HepG2 (cell line): ENCODE results near the gene TUT4. TPM values are rescaled to one million over a fixed set of nuclear protein-coding genes. Genes with fewer than 3 reads are reported as not detected.

Experiments
- EP300 ChIP-seq, 3 experiments: sonication (generic) in 1 of 3; formaldehyde crosslinking in 1 of 3; IDR thresholded peaks; 2 replicates each; pipeline versions ENCODE4 v1.5.1 to v1.6.1; 2011 to 2020; ENCODE audit warnings: low read depth in 2 of 3, low read length in 2 of 3, borderline replicate concordance in 1 of 3, improper control_type of control experiment in 1 of 3, mild to moderate bottlenecking in 1 of 3, missing genetic modification reagents in 1 of 3, moderate library complexity in 1 of 3
- KLF11 ChIP-seq: IDR thresholded peaks from 2 replicates; pipeline ENCODE4 v1.6.1; 2016; ENCODE audit warnings: missing compliant biosample characterization
- KLF16 ChIP-seq, 2 experiments: sonication (generic) in 1 of 2; formaldehyde crosslinking in 1 of 2; IDR thresholded peaks; 2 replicates each; pipeline versions ENCODE4 v1.6.1 to v1.8.0; 2016 to 2023; ENCODE audit warnings: missing genetic modification reagents in 2 of 2, missing compliant biosample characterization in 1 of 2
- LCORL ChIP-seq, 2 experiments: fragments of 450-650 bp in 1 of 2; sonication (generic) in 1 of 2; formaldehyde crosslinking in 1 of 2; IDR thresholded peaks; 2 replicates each; pipeline versions ENCODE4 v1.5.0 to v1.6.1; 2017 to 2020; ENCODE audit warnings: antibody characterized with exemption in 1 of 2, missing genetic modification reagents in 1 of 2
- NCOR1 ChIP-seq: fragments of 200-600 bp; sonication (generic); IDR thresholded peaks from 2 replicates; pipeline ENCODE4 v1.7.0; 2017; ENCODE audit warnings: antibody characterized with exemption, low read length, borderline replicate concordance
- PRDM4 ChIP-seq: sonication (generic); formaldehyde crosslinking; IDR thresholded peaks from 2 replicates; pipeline ENCODE4 v1.9.0; 2021; ENCODE audit warnings: missing genetic modification reagents, borderline replicate concordance
- REST ChIP-seq, 2 experiments: IDR thresholded peaks; 2 replicates each; pipeline ENCODE4 v1.6.1; 2011 to 2012; ENCODE audit warnings: low read length in 2 of 2, borderline replicate concordance in 1 of 2, low read depth in 1 of 2, mild to moderate bottlenecking in 1 of 2, moderate library complexity in 1 of 2
- SMARCC2 ChIP-seq: fragments of 450-650 bp; IDR thresholded peaks from 2 replicates; pipeline ENCODE4 v1.6.1; 2017; ENCODE audit warnings: antibody characterized with exemption, mild to moderate bottlenecking
- ZBTB8A ChIP-seq: sonication (generic); formaldehyde crosslinking; IDR thresholded peaks from 2 replicates; pipeline ENCODE4 v1.4.0; 2020; ENCODE audit warnings: mild to moderate bottlenecking, low read depth, missing genetic modification reagents, borderline replicate concordance
- ZNF337 ChIP-seq: sonication (generic); formaldehyde crosslinking; IDR thresholded peaks from 2 replicates; pipeline ENCODE4 v1.5.1; 2020; ENCODE audit warnings: missing genetic modification reagents, low read depth, mild to moderate bottlenecking, borderline replicate concordance
- ZNF34 ChIP-seq: sonication (generic); formaldehyde crosslinking; IDR thresholded peaks from 2 replicates; pipeline ENCODE4 v1.4.0; 2020; ENCODE audit warnings: mild to moderate bottlenecking, missing genetic modification reagents, borderline replicate concordance
- ZNF383 ChIP-seq: sonication (generic); formaldehyde crosslinking; IDR thresholded peaks from 2 replicates; pipeline ENCODE4 v1.4.0; 2020; ENCODE audit warnings: missing genetic modification reagents, mild to moderate bottlenecking, borderline replicate concordance
- ZNF44 ChIP-seq: sonication (generic); formaldehyde crosslinking; IDR thresholded peaks from 2 replicates; pipeline ENCODE4 v1.5.1; 2020; ENCODE audit warnings: mild to moderate bottlenecking, missing genetic modification reagents
- ZNF687 ChIP-seq: sonication (generic); formaldehyde crosslinking; IDR thresholded peaks from 2 replicates; pipeline ENCODE4 v1.5.1; 2020; ENCODE audit warnings: mild to moderate bottlenecking, missing genetic modification reagents, moderate library complexity
- ZNF776 ChIP-seq: sonication (generic); formaldehyde crosslinking; IDR thresholded peaks from 2 replicates; pipeline ENCODE4 v1.4.0; 2020; ENCODE audit warnings: mild to moderate bottlenecking, missing genetic modification reagents
- ZNF883 ChIP-seq: sonication (generic); formaldehyde crosslinking; IDR thresholded peaks from 2 replicates; pipeline ENCODE4 v1.5.1; 2020; ENCODE audit warnings: mild to moderate bottlenecking, missing genetic modification reagents; ENCODE audit errors: not compliant biosample characterization
- ZNF891 ChIP-seq: sonication (generic); formaldehyde crosslinking; IDR thresholded peaks from 2 replicates; pipeline ENCODE4 v1.5.0; 2020; ENCODE audit warnings: mild to moderate bottlenecking, missing genetic modification reagents
- ZSCAN25 ChIP-seq: sonication (generic); formaldehyde crosslinking; IDR thresholded peaks from 2 replicates; pipeline ENCODE4 v1.8.0; 2022; ENCODE audit warnings: mild to moderate bottlenecking, missing genetic modification reagents
- polyA plus RNA-seq, 8 experiments: library from polyadenylated mRNA; depleted of rRNA in 3 of 8; stranded (reverse) in 7 of 8; unstranded in 1 of 8; fragments of >200 nt; fragmentation: Illumina TruSeq in 4 of 8; extraction: Trizol in 4 of 8; gene quantifications; 2 replicates each; pipeline versions ENCODE4 v1.2.1 to v1.2.3, GENCODE V29; 2011 to 2016; ENCODE audit warnings: low read depth in 4 of 8, missing spikeins in 1 of 8, mixed read lengths in 1 of 8; ENCODE audit not compliant: insufficient read depth in 1 of 8
- total RNA-seq, 5 experiments: library from RNA; depleted of rRNA; stranded (reverse); fragments of >200 nt; fragmentation: Illumina TruSeq; extraction: Trizol; gene quantifications; 2 replicates each; pipeline ENCODE4 v1.2.3, GENCODE V29; 2016; ENCODE audit warnings: low read depth in 1 of 5

The TUT4 gene
- total and polyA plus RNA-seq, 2 of the 13 experiments (the other 11 are each of a cell fraction or from before 2014, with no cell fraction given) = 44.7 to 53.5 TPM

- TF ChIP-seq ZNF687 (no peak), ZNF34 (CRISPR knock-in tag) (no peak), ZSCAN25 (CRISPR knock-in tag) (no peak), ZNF776 (CRISPR knock-in tag) (no peak), ZBTB8A (CRISPR knock-in tag) (no peak), REST (IDR thresholded peaks at IDR 0.05; ENCODE audit: borderline replicate concordance in 1 of 2, low read depth in 1 of 2, low read length in 2 of 2) (no peak), PRDM4 (CRISPR knock-in tag) (no peak), EP300 (IDR thresholded peaks at IDR 0.05; ENCODE audit: low read depth in 2 of 2, low read length in 2 of 2) (peak in 1 of 2 experiments; percentile 35; a peak in 1 of 4 replicates), EP300 (CRISPR knock-in tag; IDR thresholded peaks at IDR 0.05; ENCODE audit: borderline replicate concordance) (no peak), ZNF383 (CRISPR knock-in tag) (no peak), ZNF883 (CRISPR knock-in tag) (no peak), KLF11 (CRISPR knock-in tag) (no peak), ZNF337 (CRISPR knock-in tag) (no peak), LCORL (IDR thresholded peaks at IDR 0.05) (no peak), LCORL (CRISPR knock-in tag; IDR thresholded peaks at IDR 0.05) (peak; percentile 65), NCOR1 (peak; percentile 52; the same call in 1 of the 2 replicates), SMARCC2 (no peak), ZNF44 (CRISPR knock-in tag) (no peak), KLF16 (CRISPR knock-in tag; IDR thresholded peaks at IDR 0.05) (no peak), ZNF891 (CRISPR knock-in tag) (no peak)
These were observed 2.4 kb downstream of the TUT4 start (continued) for GRCh38 chr1:52550447-52550846.
